Inferior parietal cortex (tissue), 1 donor: ENCODE measurements around the gene LRFN3.
"Not testable (repeated sequence)": the region's sequence is repeated elsewhere in the genome, so short reads cannot be mapped to it uniquely, and the experiment has no call there.

Experiments used
- DNase-seq: peaks from one replicate; pipeline ENCODE4 v3.0.0-alpha.2; 2016; ENCODE audit errors: extremely low spot score

The LRFN3 gene

DNA sequence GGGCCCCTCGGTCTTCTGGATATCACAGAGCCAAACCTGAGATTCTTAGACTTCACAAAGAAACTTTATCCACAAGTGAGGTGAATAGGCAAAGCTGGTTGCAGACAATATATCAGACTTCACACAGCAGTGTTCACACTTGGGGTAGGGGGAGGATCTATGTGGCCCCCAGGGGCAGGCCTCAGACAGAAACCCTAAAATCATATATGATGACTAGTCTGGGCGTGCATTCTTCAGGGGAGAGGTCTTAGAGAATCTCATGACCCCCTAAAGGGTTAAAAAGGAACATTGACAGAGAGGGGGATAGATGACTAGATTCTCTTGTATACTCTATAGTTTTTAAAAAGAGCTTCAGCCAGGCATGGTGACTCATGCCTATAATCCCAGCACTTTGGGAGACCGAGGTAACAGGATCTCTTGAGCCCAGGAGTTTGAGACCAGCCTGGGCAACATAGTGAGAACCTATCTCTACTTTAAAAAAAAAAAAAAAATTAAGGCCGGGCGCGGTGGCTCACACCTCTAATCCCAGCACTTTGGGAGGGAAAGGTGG lies 30.9 kb upstream of the LRFN3 start:
- DNase-seq, result no peak

DNA sequence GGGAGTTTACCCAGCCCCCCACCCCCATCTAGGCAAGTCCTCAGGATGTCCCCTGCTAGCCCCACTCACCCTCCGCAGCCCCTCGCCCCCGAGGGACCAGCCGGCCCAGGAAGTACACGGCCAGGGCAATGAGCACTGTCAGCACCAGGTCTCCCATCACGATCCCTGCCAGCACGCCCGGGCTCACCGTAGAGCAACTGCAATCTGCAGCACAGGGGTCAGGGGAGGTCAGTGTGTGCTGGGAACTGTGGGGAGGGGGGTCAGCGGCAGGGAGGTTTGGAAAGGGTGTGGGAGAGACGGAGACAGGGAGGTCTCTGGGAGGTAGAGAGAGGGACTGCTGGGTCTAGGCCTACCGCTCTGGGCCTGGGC lies 28.8 kb upstream of the LRFN3 start:
- DNase-seq, result no peak

DNA sequence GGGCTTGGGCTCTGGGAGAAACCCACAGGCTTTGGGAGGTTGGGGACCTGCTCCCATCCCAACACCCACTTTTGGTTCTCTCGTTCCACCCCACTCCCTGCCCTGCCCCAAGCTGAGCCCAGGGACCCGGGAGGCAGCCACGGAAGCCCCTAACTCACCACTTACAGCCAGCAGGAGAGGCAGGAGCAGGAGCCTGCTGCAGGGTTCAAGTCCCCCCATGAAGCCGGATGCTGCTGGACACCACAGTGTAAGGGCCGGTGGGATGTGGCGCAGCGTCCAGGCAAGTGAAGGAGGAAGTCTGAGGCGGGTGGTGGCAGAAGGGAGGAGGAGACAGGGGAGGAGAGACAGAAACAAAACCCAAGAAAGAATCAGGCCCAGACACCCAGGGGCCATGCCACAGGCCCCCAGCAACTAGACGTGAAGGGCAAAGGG lies 28.1 kb upstream of the LRFN3 start, which contains the start of gene TYROBP:
Gene TYROBP (minus strand): TSS at position 286 of the 432 bp plus-strand sequence. CDS start 67 bp downstream, at position 219.
- no peak for DNase-seq

DNA sequence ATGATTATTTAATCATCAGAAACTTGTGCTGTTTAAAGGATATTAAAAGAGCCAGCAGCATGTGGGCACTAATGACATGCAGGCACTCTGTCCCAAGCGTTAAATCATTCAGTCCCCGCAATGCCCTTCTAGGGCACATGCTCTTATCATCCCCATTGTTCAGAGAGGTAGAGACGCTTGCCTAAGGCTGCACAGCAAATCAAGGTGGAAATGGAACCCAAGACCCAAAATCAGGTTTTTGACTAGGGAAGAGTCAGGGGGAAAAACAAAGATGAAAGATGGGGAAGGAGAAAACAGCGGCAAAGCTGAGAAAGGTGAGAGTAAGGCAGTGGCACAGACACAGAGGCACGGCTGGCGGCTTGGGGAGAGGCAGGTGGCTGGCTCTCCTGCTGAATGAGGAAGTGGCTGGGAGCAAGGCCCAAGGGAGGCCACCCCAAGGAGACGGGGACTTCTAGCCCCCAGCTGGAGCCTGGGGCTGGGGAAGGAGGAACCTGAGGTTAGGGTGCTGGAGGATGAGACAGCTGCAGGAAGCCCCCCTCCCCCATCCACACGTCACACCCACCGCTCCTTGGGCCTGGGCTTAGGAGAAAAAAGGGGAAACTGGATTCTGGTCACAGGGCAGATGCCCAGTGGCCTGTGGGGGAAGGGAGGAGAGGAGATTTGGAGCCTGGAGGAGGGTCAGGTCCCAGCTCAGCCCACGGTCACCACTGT lies 27.0 kb upstream of the LRFN3 start:
- peak; percentile 18 for DNase-seq

DNA sequence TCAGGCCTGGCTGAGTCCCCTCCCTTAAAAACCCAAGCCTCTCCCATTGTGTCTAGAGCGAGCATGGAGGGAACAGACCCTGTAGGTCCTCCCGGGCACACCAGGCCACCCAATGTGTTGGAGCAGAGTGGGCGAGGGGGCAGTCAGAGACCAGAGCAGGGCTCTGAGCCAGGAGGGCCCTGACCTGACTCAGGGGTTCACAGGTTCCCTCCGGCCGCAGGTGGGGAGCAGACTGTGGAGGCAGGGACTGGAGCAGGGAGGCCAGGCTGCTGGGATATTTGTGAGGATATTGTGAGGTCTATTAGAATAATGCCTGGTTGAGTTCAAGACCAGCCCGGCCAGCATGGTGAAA lies 26.5 kb upstream of the LRFN3 start:
- no peak for DNase-seq

DNA sequence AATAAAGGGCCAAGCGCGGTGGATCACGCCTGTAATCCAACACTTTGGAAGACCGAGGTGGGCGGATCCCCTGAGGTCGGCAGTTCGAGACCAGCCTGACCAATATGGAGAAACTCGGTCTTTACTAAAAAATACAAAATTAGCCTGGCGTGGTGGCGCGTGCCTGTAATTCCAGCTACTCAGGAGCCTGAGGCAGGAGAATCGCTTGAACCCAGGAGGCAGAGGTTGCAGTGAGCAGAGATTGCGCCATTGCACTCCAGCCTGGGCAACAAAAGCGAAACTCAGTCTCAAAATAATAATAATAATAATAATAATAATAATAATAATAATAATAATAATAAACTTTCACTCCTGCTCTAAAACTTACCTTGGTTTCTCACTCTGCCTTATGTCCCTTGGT lies 25.8 kb upstream of the LRFN3 start:
- DNase-seq, result not testable (repeated sequence)

DNA sequence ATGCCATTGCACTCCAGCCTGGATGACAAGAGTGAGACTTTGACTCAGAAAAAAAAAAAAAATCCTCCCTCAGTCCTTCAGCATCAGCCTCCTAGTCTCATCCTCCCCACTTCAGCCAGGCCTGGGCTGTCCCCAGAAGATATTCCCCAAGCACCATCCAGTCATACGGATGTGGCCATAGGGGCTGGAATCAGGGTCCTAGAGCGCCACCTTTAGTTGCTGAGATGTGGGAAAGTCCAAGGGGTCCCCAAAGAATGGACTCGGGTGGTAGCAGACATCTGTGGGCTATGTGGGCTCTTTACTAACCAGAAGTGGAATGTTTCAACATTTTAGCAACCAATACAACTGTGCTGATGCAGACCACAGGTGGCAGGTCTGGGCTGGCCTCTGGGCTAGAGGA lies 25.0 kb upstream of the LRFN3 start:
- DNase-seq, result no peak

DNA sequence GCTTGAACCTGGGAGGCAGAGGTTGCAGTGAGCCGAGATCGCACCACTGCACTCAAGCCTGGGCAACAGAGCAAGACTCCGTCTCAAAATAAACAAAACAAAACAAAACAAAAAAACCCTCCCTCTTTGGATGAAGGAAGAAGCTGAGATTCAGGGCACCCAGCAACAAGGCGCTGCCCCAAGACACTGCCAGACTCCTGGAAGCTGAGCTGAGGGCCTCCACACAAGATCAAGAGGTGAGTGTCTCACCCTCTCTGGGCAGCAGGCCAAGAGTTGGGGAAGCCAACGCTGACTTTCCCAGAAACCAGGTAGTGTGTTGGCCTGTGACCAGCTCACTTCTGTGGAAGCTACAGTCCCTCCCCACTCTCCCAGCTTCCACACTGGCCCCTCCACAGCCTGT lies 24.4 kb upstream of the LRFN3 start:
- DNase-seq, result no peak

DNA sequence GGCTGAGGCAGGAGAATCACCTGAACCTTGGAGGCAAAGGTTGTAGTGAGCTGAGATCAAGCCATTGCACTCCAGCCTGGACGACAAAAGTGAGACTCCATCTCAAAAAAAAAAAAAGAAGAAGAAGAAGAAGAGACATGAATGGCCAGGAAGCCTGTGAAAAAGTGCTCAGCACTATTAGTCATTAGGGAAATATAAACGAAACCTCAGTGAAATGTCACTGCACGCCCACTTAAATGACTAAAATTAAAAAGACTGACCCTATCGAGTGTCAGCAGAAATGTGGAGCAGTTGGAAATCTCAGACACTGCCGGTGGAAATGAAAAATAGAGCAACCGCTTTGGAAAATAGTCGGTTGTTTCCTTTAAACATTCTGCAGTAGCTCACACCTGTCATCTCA lies 22.6 kb upstream of the LRFN3 start:
- no peak for DNase-seq

DNA sequence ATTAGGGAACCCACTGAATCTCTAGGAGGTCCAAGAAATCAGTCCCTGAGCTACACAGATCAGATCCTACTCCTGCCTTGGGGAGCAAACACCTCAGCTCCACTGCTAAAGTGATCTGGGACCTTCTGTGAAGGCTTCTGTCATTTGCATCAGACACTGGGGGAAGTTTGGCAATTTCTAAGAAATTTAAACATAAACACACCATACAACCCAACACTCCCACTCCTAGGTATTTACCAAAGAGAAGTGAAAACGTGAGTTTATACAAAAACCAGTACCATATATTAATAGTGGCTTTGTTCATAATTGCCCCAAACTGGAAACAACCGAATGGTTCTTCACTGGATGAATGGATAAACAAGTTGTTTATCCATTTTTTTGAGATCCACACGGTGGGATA lies 20.7 kb upstream of the LRFN3 start:
- no peak for DNase-seq

DNA sequence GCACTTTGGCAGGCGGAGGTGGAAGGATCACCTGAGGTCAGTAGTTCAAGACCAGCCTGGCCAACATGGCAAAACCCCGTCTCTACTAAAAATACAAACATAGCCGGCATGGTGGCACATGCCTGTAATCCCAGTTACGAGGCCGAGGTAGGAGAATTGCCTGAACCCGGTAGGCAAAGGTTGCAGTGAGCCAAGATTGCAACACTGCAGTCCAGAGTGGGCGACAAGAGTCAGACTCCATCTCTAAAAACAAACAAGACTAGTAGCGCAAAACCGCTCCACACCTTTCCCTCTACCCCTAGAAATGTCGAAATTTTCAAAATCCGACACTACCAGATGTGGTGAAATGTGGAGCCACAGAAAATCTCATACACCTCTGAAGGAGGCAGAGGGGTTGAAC lies 16.9 kb upstream of the LRFN3 start:
- DNase-seq, result no peak

DNA sequence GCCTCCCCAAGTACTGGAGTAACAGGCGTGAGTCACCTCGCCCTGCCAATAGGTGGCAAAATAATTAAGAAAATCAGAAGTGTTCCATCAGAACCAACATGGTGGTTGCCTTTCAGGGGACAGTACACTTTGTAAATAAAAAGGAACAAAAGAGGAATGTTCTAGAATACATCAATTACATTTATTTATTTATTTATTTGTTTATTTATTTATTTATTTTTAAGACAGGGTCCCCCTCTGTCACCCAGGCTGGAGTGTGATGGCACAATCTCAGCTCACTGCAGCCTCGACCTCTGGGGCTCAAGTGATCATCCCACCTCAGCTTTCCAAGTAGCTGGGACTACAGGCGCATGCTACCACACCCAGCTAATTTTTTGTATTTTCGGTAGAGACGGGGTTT lies 15.2 kb upstream of the LRFN3 start:
- DNase-seq, result no peak

DNA sequence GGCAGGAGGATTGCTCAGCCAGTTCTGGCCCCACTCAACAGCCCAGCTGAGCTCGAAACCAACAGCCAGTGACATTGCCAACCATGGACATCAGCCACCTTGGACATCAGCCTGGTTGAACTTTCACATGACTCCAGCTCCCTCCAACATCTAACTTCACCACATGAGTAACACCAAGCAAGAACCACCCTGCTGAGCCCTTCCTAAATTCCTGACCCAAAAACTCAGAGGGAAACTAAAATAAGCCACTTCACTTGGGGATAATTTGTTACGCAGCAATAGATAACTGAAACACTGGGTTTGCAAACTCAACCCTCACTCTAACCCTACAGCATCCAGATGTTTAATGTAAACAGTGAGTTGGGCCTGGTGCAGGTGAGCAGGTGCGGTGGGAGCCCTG lies 10.7 kb upstream of the LRFN3 start:
- no peak for DNase-seq

DNA sequence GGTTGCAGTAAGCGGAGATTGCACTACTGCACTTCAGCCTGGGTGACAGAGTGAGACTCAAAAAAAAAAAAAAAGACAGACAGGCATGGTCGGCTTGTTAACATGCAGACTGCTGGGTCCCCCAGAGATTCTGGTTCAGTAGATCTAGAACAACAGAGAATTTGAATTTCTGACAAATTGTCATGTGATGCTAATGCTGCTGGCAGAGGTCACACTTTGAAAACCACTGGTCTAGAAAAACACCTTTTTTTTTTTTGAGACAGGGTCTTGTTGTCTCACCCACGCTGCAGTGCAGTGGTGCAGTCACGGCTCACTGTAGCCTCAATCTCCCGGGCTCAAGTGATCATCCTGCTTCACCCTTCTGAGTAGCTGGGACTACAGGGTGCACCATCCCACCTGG lies 7.7 kb upstream of the LRFN3 start:
- DNase-seq, result no peak

DNA sequence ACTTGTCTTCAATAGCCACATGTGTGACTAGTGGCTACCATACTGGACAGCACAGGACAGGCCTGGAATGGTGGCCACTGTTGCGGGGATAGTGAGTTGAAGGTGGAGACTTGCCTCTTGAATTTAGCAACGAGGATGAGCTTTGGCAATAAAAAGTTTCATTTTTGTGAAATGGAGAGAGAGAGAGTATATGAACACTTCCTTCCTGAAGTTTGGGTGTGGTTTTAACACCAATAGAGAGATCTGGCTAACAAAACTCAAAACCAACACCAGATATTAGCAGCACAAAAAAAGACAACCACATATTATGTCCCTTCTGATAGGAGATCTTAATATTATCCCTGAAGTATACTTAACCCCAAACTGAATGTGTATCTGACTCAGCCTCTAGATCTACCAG lies 6.3 kb upstream of the LRFN3 start:
- DNase-seq, result no peak

DNA sequence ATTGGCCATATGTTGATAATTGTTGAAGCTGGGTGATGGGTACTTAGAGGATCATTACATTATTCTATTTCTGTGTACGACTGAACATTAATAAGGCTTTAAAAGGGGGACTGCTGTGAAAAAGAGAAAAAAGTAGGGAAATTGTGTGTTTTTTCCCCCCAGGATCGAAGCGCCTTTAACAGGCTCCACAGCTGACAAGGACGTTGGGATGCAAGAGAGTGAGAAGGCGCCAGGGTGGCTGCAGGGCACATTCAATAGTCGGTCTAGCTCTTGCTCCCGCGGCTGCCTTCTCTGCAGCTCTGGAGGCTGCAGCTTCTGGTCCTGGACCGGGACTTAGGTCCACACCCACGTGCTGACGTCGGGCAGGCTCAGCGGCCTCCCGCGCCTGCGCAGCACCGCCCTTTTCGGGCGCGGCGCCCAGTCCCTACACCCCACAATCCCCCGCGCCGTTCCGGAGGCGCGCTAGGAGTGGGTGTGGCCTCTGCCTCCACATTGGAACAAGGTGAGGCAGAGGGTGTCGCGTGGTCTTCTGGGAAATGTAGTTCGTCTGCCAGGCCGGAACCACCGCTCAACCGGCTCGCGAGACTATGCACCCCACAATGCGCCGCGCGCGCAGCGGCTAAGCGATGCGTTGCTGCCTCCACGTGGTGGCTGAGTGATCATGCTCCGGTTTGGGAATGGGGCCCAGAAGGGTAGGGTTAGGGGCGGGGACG lies 4.9 kb upstream of the LRFN3 start:
- peak; percentile 99 for DNase-seq

DNA sequence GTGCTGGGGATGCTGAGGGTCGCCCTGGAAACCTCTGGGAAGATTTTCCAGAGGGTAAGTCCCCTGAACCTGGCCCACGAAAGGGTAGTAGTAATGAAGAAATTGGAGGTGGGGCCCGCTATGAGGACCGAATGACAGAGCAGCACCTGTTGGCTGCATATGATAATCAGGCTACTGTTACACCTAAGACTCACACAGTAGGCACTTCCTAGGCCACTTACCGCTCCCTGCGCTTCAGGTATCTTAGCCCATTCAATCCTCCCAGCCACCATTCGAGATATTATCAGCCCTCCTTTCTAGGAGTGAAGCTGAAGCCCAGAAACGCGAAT lies 4.3 kb upstream of the LRFN3 start:
- no peak for DNase-seq

DNA sequence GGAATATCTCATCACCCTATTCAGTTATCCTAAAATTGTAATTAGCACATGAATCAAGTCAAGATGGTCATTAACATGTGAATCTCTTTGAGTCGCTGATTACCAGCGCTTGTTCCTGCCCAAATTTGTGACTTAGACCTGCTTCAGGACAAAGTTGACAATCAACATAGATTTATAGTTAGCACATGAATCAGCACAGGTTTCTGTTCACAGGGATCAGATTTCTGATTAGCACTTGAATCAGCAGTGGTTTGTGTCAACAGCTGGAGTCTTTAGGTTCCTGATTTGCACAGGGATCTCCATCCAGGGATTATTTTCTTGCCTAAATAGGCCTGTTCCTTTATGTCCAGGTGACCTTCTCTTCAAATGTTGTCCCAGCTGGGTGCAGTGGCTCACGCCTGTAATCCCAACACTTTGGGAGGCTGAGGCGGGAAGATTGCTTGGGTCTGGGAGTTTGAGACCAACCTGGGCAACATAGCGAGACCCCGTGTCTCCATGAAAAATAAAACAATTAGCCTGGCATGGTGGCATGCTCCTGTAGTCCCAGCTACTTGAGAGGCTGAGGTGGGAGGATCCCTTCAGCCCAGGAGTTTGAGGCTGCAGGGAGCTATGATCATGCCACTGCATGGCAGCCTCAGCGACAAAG lies 3.8 kb upstream of the LRFN3 start:
- no peak for DNase-seq

DNA sequence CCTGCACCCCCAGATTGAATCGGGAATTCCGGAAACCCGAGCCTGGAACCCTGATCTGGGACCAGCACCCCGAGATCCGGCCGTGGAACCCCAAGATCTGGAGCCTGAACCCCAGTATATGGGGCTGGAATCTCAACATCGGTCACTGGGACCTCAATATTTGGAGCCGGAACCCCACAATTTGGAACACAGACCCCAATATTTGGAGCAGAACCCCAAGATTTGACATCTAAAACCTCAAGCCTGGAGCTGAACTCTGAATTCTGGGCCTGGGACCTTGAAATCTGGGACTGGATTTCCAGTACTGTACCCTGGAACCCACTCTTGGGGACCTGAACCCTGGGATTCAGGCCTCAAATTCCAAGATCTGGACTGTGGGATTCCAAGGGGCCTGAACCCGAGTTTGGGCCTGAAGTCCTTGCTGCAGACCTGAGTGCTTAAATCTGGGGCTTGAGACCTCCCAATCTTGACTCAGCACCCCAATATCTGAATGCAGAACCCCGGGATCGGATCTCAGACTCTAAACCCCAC lies 629 bp downstream of the LRFN3 start:
- DNase-seq, result no peak

DNA sequence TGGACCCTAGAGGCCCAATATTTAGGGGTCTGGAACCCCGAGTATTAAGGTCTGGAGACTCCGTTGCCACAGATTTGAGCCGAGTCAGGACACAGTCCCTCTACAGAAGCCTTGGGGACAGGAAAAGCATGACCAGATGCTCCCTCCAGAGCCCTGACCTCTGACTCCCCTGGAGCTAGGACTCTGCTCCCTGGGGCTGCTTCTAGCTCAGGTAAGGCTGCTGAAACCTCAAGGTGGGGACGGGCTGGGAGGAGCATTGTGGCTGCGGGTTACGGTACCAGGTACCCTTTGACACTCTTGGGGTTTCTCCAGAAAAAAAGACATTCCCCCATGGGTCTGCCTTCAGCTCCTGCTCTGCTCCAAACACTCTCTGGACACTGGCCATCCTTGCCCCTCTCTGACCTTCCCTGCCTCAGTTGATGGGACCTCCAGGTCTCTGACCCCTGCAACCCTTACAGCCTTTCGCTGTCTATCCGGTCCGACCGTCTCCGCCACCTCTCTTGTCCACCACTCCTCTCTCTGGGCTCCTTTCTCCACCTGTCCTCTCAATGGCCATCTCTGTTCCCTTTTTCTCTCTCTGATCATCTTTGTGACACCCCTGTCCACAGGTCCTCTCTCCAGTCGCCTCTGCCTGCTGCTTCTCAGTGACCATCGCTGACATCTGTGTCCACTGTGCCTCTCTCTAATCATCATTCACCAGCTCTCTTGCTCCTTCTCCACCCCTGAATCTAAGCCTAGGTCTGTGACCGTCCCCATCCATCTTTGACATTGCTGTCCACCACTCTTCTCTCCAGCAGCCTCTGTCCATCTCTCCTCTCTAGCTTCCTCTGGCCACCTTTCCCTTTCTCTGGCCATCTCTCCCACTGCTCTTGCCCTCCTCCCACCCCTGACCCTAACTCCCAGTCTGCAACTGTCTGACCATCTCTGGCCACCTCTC lies 1.4 kb downstream of the LRFN3 start:
- no peak for DNase-seq
